ENCODE measurements around the gene TENT5A.

DNA sequence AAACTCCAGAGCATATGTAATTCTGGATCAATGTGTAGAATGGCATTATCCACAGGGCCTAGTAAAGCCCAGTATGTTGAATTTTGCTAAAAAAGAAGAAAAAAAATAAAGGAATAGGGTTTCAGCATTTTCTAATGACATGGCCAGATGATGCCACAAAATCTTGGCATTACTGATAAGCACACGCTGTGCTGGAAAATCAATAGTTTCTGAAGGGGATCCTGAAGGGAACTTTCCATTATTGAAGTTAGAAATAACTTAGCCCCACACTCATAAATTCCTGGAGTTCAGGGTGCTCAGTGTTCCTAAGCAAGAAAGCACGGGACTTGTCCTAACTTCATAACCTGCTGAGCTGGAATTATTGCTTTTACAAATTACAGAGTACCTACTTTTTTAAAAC is 10.8 kb downstream of the TENT5A start:
- TF ChIP-seq POLR2A (IDR thresholded peaks at IDR 0.05; ENCODE audit: low read depth, low read length): no peak
- TF ChIP-seq POLR2AphosphoS5 (IDR thresholded peaks at IDR 0.05; ENCODE audit: low read depth, low read length): no peak
- no peak for TF ChIP-seq PAX5 (IDR thresholded peaks at IDR 0.05; ENCODE audit: insufficient read depth, low read length, severe bottlenecking)
